HFFc6 (cell line): ENCODE data around the gene GRIK4. TPM values are rescaled to one million over a fixed set of nuclear protein-coding genes. Genes with fewer than 3 reads are reported as not detected.

Experiments
- DNase-seq: peaks from one replicate; pipeline ENCODE4 v3.0.0-alpha.2; 2018
- H3K27ac Mint-ChIP-seq: 2 replicates; pipeline ENCODE4 v1.8.0; 2020; ENCODE audit warnings: mild to moderate bottlenecking, mixed read lengths
- H3K27me3 Mint-ChIP-seq: 2 replicates; pipeline ENCODE4 v1.8.0; 2021; ENCODE audit warnings: mild to moderate bottlenecking, moderate library complexity, mixed read lengths; ENCODE audit not compliant: insufficient read depth
- H3K36me3 Mint-ChIP-seq: 2 replicates; pipeline ENCODE4 v1.8.0; 2021; ENCODE audit warnings: low read depth, mixed read lengths
- H3K4me1 Mint-ChIP-seq: 2 replicates; pipeline ENCODE4 v1.8.0; 2020; ENCODE audit warnings: low read depth, mixed read lengths
- H3K4me3 Mint-ChIP-seq: 2 replicates; pipeline ENCODE4 v1.8.0; 2020; ENCODE audit warnings: mild to moderate bottlenecking, moderate library complexity, mixed read lengths
- H3K9me3 Mint-ChIP-seq: 2 replicates; pipeline ENCODE4 v1.8.0; 2020; ENCODE audit warnings: mild to moderate bottlenecking, mixed read lengths
- CTCF ChIP-seq: fragments of 200-600 bp; sonication (generic); IDR thresholded peaks from 2 replicates; pipeline ENCODE4 v1.5.0; 2021; ENCODE audit warnings: antibody characterized with exemption, mild to moderate bottlenecking
- total RNA-seq, 6 experiments: library from RNA; stranded (reverse); fragmentation: NEBNext Ultra II Directional; extraction: Animal tissue kit (Norgen Biotek cat#: 25700); gene quantifications; 2 replicates in 1 of 6; 3 replicates in 5 of 6; pipeline ENCODE4 v1.2.3, GENCODE V29; 2021

The GRIK4 gene
- total RNA-seq, 6 experiments from 2014 or later = not detected

- Mint-ChIP-seq H3K4me3 (no peak overlapping the region), H3K4me1 (no peaks in the 10 kb centered on the region), H3K27ac (no peak overlapping the region), H3K9me3 (no peaks in the 10 kb centered on the region), H3K36me3 (no peaks in the 10 kb centered on the region), H3K27me3 (peaks cover 29% of the 10 kb centered on the region)
- TF ChIP-seq CTCF = peak; percentile 37; the same call in 1 of the 2 replicates
- no peak for DNase-seq
Observed at GRCh38 chr11:120696597-120697218, 185.2 kb downstream of the GRIK4 start.

GRCh38 chr11:120698918-120699317 is 187.4 kb downstream of the GRIK4 start:
- Mint-ChIP-seq H3K36me3 (no peaks in the 10 kb centered on the region), H3K9me3 (no peaks in the 10 kb centered on the region), H3K27me3 (peaks cover 19% of the 10 kb centered on the region), H3K4me1 (no peaks in the 10 kb centered on the region), H3K4me3 (no peak overlapping the region), H3K27ac (no peak overlapping the region)
- TF ChIP-seq CTCF = no peak
- no peak for DNase-seq

- no peak overlapping the region for H3K27ac Mint-ChIP-seq
- TF ChIP-seq CTCF = no peak
- H3K4me3 Mint-ChIP-seq = no peak overlapping the region
- peaks cover 9% of the 10 kb centered on the region for H3K9me3 Mint-ChIP-seq
- no peak for DNase-seq
- H3K4me1 Mint-ChIP-seq = peaks cover 5% of the 10 kb centered on the region; the same call in 1 of the 2 replicates
- H3K36me3 Mint-ChIP-seq = peaks cover 6% of the 10 kb centered on the region; the same call in 1 of the 2 replicates
- H3K27me3 Mint-ChIP-seq = peaks cover 21% of the 10 kb centered on the region
Observed at GRCh38 chr11:120702656-120703055, 191.1 kb downstream of the GRIK4 start.

- Mint-ChIP-seq H3K27ac (no peak overlapping the region), H3K4me1 (peaks cover 5% of the 10 kb centered on the region; the same call in 1 of the 2 replicates), H3K4me3 (no peak overlapping the region), H3K36me3 (peaks cover 7% of the 10 kb centered on the region; the same call in 1 of the 2 replicates), H3K27me3 (peaks cover 21% of the 10 kb centered on the region), H3K9me3 (peaks cover 11% of the 10 kb centered on the region)
- no peak for DNase-seq
- no peak for TF ChIP-seq CTCF
Observed at GRCh38 chr11:120703358-120704152, 192.0 kb downstream of the GRIK4 start.

- Mint-ChIP-seq H3K27ac (no peak overlapping the region), H3K4me1 (peaks cover 5% of the 10 kb centered on the region; the same call in 1 of the 2 replicates), H3K36me3 (peaks cover 7% of the 10 kb centered on the region; the same call in 1 of the 2 replicates), H3K4me3 (no peak overlapping the region), H3K27me3 (peaks cover 14% of the 10 kb centered on the region), H3K9me3 (peaks cover 11% of the 10 kb centered on the region)
- TF ChIP-seq CTCF = no peak
- no peak for DNase-seq
Observed at GRCh38 chr11:120704256-120704750, 192.8 kb downstream of the GRIK4 start.
